ENCODE data around the gene TIGIT.
A peak's percentile ranks its signal among the peaks of the same experiment; 100 is the strongest.
"Not testable (repeated sequence)": the region's sequence is repeated elsewhere in the genome, so short reads cannot be mapped to it uniquely, and the experiment has no call there.

Gene TIGIT

GRCh38 chr3:114293838-114294535 lies at the start of gene TIGIT:
TSS of gene TIGIT (plus strand) at chr3:114294028. CDS start at chr3:114294062, 34 bp downstream.
- no peak for DNase-seq

DNA sequence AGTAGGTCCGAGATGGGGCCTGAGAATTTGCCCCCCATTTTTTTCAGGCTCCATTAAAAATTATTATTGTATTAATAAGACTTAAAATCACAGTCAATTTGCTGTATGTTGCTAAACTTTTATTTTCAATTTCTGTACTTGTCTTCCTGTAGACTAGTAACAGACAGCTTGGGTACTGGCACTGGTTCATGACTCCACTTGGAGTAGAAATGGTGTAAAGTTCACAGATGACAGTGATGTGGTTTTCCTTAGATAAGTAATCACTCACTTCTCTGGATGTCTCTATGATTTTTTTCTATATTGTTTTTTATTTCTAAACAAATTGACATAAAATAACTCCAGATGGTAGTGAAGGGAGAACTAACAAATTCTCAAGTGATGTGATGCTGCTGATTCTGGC lies 40.9 kb upstream of the TIGIT start:
- no peak for DNase-seq

- no peak for DNase-seq
Measured at GRCh38 chr3:114253505-114253904, 40.3 kb upstream of the TIGIT start.

DNA sequence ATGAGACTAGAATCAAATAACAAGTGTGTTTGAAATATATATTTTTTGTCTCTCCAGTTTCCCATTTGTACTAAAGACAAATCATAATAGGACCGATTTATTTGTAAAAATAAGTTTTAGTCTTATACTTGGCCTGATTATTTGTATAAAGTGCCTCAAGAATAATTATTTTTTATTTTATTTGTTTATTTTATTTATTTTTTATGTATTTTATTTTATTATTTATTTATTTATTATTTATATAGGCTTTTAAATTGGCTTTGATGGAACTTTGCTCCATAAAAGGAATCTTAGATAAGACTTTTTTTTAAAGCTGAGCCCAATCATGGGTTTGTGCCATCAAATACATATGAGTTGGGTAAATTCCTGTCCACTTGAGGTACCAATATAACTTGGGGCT lies 34.3 kb upstream of the TIGIT start:
- no peak for DNase-seq

DNA sequence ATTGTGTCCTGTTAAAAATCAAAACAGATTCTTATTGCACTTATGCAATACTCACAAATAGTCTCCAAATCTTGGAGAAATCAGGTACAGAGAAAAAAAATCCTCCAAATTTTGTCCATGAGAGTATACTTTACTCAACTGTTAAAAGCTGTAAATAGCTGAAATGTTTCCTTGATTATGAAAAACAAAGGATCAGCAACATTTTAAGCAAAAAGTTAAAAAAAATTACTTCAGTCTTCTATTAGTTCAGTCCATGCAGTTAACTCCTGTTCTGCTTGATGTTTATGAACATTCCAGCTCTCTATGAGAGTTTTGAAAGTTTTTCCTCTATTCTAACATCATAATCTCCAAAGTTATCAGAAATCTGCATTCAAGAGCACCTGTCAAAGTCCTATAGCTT lies 33.7 kb upstream of the TIGIT start:
- no peak for DNase-seq

- DNase-seq, result no peak
Measured at GRCh38 chr3:114270019-114270418, 23.8 kb upstream of the TIGIT start.

GRCh38 chr3:114272271-114272670 lies 21.6 kb upstream of the TIGIT start:
- DNase-seq, result no peak

DNA sequence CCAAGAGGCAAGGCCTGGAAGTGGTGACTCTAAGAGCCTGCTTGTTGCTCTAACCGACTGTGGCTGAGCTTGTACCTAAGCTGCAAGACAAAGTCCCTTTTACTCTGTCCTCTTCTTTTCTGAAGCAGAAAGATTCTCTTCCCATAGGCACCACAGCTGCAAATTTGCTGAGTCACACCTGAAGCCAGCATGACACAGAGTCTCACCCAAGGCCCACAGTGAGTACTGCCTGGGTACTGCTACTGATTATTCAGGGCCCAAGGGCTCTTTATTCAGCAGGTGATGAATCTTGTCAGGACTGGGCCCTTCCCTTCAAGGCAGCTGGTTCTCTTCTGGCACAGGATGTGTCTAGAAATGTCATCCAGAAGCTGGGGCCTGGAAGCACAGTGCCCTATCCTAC lies 18.9 kb upstream of the TIGIT start:
- no peak for DNase-seq

DNA sequence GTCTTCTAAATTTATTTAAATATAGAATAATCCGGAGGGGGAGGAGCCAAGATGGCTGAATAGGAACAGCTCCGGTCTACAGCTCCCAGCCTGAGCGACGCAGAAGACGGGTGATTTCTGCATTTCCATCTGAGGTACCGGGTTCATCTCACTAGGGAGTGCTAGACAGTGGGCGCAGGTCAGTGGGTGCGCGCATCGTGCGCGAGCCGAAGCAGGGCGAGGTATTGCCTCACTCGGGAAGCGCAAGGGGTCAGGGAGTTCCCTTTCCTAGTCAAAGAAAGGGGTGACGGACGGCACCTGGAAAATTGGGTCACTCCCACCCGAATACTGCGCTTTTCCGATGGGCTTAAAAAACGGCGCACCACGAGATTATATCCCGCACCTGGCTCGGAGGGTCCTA lies 17.0 kb upstream of the TIGIT start:
- not testable (repeated sequence) for DNase-seq

- DNase-seq, result no peak
Measured at GRCh38 chr3:114284644-114285043, 9.2 kb upstream of the TIGIT start.

DNA sequence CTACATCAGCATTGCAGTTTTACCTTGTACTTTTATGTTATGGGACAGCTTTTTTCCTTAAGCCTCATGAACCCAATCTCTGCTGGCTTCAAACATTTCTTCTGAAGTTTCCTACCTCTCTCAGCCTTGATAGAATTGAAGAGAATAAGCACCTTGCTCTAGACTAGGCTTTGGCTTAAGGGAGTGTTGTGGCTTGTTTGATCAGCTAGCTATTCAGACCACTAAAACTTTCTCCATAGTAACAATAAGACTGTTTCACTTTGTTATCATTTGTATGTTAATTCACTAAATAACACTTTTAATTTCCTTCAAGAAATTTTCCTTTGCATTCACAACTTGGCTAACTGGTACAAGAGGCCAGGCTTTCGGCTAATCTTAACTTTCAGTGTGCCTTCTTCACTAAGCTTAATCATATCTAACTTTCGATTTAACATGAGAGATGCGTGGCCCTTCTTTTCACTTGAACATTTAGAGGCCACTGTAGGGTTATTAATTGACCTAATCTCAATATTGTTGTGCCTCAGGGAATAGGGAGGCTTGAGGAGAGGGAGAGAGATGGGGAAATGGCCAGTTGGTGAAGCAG lies 8.1 kb upstream of the TIGIT start:
- no peak for DNase-seq

DNA sequence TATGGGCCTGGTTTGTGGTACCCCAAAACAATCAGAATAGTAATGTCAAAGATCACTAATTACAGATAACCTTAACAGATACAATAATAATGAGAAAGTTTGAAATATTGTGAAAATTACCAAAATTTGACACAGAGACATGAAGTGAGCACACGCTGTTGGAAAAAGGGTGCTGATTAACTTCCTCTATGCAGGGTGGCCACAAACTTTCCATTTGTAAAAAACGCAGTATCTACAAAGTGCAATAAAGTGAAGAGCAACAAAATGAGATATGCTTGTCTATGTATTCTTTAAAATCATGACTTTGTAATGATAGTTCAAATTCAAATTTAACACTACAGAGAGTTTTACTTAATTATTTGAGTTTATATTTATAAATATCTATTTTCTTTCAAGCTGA lies 7.6 kb upstream of the TIGIT start:
- DNase-seq, result no peak

- peak; percentile 29 for DNase-seq
Measured at GRCh38 chr3:114290911-114291901, 2.6 kb upstream of the TIGIT start.

DNA sequence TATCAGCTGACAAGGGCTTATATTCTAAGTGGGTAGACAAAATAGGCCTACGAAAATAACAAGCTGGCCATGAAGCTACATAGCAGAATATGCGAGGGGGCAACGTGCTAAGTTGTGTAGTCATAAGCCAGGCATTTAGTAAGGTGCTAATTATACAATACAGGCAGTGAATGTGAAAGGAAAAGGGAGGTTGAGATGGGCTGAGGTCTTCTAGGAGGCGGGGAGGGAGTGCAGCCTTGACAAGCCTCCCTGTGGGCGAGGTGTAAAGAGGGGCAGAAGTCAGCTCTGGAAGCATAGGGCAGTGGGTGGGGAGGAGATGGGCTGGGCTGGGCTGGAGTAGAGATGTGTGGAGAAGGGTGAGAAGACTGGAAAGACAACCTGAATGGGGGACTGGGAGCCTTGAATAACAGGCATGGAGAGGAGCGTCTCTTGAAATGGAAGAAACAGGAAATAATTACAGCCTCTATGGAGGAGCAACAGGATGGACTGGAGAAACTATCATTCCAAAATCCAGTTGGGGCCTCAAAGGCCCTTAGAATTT lies 1.2 kb downstream of the TIGIT start:
- DNase-seq, result no peak

GRCh38 chr3:114295946-114296345 lies 2.1 kb downstream of the TIGIT start:
- no peak for DNase-seq

- DNase-seq, result no peak
Measured at GRCh38 chr3:114299421-114299820, 5.6 kb downstream of the TIGIT start.

DNA sequence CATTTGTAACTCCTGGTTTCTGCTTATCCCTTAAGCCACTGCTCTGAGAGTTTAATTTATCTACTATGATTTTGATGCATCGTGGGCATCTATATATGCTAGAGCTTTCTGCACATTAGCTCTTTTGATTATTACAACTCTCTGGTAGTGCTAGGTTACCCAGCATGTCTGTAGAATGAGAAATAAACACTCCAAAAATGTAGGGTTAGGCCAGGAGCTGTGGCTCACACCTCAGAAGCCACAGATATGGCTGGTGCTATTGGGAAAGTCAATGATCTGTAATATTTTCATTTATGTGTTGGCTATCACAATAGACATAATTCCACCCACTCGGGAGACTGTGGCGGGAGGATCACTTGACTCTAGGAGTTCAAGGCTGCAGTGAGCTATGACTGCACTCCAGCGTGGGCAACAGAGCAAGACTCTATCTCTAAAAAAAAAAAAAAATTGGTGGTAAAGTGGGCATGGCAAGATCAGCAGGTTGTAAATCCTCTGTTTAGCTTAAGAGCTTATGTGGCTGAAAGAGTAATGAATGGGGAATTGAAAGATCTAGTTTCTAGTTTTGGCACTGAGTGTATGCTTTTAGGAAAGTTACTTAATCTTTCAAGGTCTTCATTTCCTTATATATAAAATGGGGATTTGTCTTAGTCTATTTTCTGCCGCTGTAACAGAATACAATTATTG lies 6.3 kb downstream of the TIGIT start:
- no peak for DNase-seq

DNA sequence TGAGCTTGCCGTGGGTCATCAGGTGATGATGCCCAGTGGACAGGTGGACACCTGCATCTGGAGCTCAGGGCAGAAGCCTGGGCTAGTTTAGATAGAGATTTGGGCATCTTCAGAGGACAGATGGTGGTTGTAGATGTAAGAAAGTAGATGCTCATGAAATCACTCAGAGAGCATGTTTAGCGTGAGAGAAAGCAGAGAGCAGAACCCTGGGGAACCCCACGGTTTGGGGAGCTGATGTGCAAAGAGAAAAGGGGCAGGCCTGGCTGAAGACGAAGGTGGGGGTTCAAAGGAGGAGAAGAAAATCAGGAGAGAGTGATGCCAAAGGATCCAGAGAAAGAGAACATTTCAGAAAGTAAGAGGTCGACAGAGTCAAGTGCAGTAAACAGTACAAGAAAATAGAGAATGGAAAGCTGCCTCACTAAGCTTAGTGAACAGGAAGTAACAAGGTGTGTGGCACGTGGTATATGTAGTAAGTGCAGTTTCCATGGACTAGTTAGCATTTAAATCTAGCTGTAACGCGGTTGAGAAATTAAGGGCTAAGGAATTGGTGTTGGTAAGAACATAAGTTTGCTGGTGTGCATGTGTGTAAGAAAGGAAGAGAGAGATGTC lies 13.5 kb downstream of the TIGIT start:
- DNase-seq, result no peak

GRCh38 chr3:114307832-114308231 lies 14.0 kb downstream of the TIGIT start:
- no peak for DNase-seq

GRCh38 chr3:114308377-114308776 lies 14.5 kb downstream of the TIGIT start:
- no peak for DNase-seq

DNA sequence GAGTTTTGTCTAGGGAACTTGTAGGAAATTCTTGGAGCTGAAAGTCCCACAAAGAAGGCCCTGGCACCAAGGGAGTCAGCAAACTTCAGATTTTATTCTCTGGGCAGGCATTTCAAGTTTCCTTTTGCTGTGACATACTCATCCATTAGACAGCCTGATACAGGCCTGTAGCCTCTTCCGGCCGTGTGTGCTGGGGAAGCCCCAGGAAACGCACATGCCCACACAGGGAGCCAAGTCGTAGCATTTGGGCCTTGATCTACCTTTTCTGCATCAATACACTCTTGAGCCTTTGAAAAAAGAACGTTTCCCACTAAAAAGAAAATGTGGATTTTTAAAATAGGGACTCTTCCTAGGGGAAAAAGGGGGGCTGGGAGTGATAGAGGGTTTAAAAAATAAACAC lies 15.0 kb downstream of the TIGIT start:
- DNase-seq, result no peak

GRCh38 chr3:114310695-114311094 lies 16.9 kb downstream of the TIGIT start:
- no peak for DNase-seq
